Activated CD8-positive, alpha-beta memory T cell treated with anti-CD3 and anti-CD28 coated beads, Interleukin-2, amount 50 U/mL, for 1 hour (primary cell): ENCODE results near the gene RIC1.
"Not testable (repeated sequence)": the region's sequence is repeated elsewhere in the genome, so short reads cannot be mapped to it uniquely, and the experiment has no call there.

Experiments
- DNase-seq: peaks from one replicate; pipeline ENCODE4 v3.0.0-alpha.2; 2020; ENCODE audit errors: extremely low read depth

RIC1 gene

GRCh38 chr9:5786370-5787127 lies 157.6 kb downstream of the RIC1 start:
- no peak for DNase-seq

DNA sequence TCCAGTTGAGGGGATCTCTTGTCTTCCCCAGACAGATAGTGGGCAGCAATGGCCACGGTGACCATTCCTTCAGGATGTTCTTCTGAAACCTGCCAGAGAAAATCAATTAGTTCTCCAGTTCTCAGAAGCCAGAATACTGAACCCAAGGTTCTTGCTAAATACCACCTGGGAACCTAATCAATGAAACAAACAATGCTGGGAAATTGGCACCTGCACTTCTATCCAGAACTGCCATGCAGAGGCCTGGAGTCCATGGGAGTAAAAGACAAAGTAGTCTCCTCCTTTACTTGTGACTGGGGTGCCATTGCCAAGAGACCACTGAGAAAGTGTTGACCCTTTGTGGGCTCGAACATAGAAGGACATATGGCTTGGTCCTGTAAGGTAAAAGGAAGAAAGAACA lies 158.3 kb downstream of the RIC1 start:
- DNase-seq = no peak

- DNase-seq = no peak
Observed at GRCh38 chr9:5787759-5788302, 158.9 kb downstream of the RIC1 start.

GRCh38 chr9:5789489-5789888 lies 160.6 kb downstream of the RIC1 start:
- no peak for DNase-seq

- no peak for DNase-seq
Observed at GRCh38 chr9:5790923-5791322, 162.0 kb downstream of the RIC1 start.

DNA sequence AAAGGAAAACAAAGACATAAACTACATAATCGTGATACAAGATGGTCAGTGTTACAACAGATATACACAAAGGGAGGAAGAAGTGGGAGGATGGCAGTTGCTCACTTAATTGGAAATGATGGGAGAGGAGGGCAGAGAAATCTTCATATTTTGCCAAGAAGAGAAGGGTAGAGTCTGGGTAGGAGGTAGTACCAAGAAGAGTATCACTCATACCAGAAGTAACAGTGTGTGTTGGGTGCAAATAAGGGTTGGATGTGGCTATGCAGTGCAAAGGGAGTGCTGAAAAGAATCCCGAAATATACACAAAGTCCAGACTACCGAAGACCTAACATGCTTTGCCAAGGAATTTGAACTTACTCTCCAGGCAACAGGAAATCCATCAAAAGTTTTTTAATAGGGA lies 163.0 kb downstream of the RIC1 start:
- DNase-seq = no peak

DNA sequence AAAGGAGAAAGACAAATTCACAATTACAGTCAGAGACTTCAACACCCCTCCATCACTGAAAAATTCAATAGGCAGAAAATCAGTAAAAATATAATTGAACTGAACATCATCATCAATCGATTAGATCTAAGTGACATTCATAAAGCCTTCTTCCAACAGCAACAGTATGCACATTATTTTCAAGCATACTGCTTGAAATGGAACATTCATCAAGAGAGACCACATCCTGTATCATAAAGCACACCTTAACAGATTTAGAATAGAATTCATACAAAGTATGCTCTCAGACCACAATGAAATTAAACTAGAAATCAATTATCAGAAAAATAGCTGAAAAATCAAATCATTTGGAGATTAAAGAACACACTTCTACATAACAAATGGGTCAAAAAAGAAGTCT lies 164.9 kb downstream of the RIC1 start:
- no peak for DNase-seq

DNA sequence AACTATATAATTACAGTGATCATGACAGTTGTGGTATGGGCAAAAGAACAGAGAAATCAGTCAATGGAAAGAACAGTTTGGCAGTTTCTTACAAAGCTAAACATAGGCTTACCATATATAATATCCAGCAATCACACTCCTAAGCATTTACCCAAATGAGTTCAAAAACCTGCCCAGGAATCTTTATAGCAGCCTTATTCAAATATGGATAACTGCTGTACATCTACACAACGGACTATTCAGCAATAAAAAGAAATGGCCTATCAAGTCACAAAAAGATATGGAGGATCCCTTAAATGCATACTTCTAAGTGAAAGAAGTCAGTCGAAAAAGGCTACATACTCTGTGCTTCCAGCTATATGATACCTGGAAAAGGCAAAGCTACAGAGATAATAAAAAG lies 167.4 kb downstream of the RIC1 start:
- DNase-seq = no peak

- DNase-seq = no peak
Observed at GRCh38 chr9:5798581-5798980, 169.7 kb downstream of the RIC1 start.

DNA sequence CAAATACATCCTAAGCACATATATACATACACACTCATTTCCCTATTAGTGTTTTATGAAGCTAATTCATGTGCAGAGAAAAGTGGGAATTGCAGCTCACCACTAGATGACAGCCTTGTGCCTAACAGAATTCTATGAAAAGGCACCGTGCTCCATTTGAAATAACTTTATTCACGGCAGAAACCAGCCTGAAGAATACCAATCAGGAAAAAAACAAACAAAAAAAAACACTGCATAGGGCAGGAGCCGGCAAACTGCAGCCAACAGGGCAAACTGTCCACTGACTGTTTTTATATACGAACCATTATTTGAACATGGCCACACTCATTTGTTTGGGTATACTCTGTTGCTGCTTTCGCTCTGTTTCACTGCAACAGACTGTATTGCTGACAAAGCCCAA lies 170.4 kb downstream of the RIC1 start:
- DNase-seq = no peak

DNA sequence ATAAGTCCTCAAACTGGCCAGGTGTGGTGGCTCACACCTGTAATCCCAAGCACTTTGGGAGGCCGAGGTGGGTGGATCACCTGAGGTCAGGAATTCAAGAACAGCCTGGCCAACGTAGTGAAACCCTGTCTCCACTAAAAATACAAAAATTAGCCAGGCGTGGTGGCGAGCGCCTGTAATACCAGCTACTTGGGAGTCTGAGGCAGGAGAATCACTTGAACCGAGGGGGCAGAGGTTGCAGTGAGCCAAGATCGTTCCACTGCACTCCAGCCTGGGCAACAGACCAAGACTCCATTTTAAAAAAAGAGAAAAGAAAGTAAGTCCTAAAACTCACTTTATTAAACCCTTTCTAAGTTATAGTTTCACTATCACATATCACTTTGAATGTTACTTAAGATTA lies 171.5 kb downstream of the RIC1 start:
- DNase-seq = not testable (repeated sequence)

GRCh38 chr9:5800969-5801738 lies 172.2 kb downstream of the RIC1 start:
- DNase-seq = no peak

DNA sequence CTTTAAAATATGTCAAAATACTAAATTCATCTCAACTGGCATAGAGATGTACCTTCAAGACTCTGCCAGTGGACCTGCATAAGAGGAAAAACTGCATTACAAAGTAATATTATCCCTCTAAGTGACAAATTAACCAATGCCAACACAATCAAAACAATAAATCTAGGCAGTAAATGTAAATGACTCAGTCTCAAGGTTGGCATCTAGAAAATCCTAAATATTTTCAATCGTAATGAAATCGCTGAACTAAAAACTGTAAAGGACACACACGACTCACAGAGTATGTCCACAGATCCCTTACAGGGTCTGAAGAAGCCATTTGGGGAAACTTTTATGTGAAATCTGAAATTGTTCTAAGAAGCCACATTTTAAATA lies 172.8 kb downstream of the RIC1 start:
- no peak for DNase-seq

DNA sequence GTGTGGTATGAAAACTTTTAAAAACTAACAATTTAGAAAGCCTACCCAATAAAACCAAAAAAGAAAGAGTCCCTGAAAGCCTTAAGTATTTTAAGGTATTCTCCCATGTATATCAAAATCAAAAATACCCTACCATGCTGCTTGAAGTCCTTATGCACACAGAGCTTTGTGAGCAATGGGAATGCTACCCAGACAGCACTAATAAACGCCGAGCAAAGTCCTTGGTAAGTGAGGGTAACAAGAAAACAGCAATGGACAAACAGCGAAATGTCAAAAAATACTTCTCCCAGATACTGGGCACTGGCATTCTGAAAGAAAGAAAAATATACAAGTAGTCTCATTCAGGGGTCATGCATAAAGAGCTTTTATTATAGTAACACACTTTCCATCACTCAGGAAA lies 176.6 kb downstream of the RIC1 start:
- DNase-seq = no peak

- DNase-seq = no peak
Observed at GRCh38 chr9:5811751-5812150, 182.8 kb downstream of the RIC1 start.

DNA sequence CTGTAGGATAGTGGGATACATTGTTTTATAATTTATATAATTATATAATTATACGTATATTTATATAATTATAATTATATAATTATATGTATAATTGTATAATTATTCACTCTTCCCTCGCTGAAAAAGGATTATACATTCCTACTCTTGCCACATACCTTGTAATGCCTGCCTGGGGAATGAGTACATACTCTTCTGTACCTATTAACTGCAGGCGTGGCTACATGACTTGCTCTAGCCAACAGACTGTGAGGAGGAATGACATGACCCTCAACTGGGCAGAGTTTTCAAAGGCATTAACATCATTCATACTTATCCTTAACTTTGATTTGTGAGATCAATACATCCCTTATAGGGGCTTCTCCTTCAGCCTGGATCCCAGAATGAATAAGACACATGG lies 184.9 kb downstream of the RIC1 start:
- no peak for DNase-seq

DNA sequence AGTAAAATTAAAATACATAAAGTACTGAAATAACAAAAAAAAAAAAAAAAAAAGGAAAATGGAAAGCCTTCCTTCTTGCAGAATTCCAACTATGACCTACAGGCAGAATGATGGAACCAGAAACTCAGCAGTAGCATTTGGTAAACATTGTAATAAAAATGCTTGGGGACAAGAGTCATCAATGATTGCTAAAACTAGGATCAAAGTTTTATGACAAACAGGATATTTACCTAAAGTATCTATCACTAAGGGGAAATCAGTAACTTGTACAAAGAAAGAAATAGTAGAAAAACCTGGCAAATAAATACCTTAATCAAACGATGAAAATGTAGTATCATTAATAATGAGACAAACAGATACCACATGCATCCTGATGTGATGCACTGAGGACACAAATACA lies 186.6 kb downstream of the RIC1 start:
- no peak for DNase-seq

- no peak for DNase-seq
Observed at GRCh38 chr9:5817862-5818261, 189.0 kb downstream of the RIC1 start.

DNA sequence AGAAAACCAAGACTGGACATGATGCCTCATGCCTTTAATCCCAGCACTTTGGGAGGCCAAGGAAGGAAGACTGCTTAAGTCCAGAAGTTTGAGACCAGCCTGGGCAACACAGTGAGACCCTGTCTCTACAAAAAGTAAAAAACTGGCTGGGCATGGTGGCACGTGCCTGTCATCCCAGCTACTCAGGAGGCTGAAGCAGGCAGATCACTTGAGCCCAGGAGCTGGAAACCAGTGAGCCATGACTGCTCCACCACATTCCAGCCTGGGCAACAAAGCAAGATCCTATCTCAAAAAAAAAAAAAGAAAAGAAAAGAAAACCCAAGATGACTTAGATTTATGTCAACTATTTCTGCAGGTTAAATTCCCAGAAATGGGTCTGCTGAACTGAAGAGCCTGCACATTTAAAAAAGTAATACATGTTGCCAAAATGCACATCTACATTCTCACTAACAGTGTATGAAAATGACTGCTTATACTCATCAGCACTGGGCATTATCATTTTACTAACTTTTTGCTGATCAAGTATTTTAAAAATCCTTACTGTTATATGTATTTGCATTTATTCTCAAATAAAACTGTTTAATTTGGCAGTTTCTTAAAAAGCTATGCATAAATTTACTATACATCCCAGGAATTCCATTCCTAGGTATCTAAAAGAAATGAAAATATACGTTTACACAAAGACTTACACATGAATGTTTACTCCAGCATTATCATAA lies 189.7 kb downstream of the RIC1 start:
- DNase-seq = no peak

- no peak for DNase-seq
Observed at GRCh38 chr9:5819174-5819573, 190.3 kb downstream of the RIC1 start.

- no peak for DNase-seq
Observed at GRCh38 chr9:5820425-5820824, 191.5 kb downstream of the RIC1 start.

GRCh38 chr9:5825223-5825622 lies 196.3 kb downstream of the RIC1 start:
- DNase-seq = no peak
